SKM-1 (cell line): ENCODE data around the gene PVALB.
"Not testable (repeated sequence)": the region's sequence is repeated elsewhere in the genome, so short reads cannot be mapped to it uniquely, and the experiment has no call there.

ENCODE experiments used
- DNase-seq: peaks from one replicate; lab custom pipeline; 2025; ENCODE audit not compliant: unreplicated experiment; lab: John Stamatoyannopoulos, UW

Gene PVALB

DNA sequence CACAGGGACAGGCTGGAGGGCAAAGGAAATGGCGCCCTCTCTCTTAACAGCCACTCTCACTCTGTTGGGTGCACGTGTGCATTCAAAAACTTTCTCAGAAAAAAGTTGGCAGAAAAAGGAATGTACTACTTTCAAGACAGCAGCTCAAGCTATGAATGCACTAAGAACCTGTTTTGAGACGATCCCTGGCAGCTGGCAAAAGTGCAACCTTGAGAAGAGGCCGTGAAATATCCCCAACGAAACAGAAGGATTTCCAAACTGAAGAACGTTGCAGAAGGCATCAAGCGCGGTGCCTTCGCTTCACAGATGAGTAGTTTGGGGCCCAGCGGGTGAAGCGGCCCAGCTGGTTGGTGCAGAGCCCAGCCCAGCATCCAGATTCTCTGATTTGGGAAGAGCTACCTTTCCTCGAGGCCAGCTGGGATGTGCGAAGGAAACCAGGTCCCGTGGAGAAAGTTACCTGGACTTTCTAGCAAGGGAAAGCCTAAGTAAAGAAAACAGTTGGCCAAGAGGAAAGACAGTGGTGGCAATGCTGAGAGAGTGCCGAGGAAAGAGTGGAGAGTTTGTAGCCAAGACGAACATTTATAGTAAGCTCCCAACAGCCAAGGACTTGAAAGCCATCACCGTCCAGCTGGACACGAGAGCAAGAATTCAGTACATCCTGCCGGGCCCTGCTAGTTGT, 57.2 kb downstream of the PVALB start:
- no peak for DNase-seq

DNA sequence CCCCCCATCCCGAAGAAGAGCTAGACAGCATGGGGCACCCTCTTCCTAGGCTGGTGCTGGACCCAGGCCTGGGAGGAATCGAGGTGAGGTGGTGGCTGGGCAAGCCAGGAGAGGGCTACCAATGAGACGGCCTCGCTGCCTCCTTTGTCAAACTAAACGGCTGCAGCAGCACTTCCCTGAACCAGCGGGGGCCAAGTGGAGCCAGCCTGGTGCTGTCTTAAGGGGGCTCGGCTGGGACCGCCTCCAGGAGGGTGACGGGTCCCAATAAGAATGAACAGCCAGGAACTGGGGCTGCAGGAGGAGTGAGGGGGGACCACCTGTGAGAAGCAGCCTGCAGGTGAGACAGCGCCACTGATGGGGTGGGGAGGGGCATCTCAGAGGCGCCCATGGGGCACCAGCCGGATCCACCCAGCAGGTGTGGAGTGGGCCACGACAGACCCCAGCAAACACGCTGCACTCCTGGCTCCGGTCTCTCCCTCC, 58.0 kb downstream of the PVALB start:
- no peak for DNase-seq

DNA sequence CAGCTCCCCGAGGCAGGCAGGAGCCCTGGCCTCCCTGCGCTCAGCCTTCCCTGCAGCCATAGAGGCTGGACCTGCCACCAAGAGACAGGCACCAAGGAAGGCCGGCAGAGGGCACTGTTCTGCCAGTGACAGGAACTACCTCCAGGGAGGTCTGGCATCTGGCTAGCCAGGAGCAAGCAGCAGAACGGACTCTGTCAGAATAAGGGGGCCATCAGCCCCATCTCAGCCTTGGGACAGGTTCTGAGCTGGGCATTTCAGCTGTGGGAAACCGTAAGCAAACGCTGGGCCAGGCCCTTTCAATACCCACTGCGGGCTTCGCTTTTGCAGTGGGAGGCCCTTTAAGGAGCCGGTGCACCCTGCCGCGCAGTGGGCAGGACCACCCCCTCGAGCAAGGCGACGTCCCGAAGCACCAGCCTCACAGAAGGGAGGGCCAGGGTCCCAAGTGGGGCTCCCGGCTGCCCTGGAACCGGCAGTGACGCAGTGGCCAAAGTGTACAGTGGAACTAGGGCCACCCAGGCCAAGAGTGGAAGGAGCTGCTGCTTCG, 59.1 kb downstream of the PVALB start:
- DNase-seq: peak; percentile 23

DNA sequence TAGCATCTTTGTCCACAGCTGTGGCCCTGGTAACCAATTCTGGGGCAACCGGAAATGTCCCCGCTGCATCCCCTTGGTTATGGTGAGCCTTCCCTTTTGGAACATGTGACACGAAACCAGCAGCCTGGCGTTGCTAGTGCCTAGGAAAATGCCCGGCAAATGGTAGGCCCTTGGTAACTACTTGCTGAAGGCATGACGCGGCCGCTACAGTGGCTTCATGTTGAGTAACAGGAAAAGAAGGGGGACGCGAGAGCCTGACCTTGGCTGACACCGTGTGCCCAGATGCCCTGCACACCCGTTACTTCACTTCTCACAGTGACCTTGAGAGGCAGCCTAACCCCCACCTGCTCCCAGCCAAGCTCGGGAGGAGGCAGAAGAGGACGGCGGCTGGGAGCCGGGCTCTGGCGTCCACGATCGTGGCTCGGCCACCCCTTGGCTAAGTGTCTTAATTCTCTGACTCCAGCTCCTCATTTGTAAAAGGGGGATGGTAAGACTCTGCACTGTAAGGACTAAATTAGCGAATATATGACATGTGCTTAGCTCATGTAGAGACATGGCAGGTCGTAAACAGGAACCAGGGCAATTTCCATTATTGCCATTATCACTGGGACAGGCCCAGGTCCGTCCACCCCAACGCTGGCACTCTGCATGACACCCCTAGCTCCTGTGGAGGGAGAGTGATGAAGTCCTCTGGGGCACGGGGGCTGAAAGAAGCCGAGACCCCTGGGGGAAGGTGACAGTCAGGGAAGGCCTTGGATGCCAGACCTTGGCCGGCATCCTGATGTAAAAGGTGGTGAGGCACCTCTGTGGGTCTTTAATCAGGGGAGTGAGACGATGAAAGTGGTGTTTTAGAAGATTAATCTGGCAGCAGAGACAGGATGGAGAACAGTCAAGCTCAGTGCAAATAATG, 59.8 kb downstream of the PVALB start:
- no peak for DNase-seq

DNA sequence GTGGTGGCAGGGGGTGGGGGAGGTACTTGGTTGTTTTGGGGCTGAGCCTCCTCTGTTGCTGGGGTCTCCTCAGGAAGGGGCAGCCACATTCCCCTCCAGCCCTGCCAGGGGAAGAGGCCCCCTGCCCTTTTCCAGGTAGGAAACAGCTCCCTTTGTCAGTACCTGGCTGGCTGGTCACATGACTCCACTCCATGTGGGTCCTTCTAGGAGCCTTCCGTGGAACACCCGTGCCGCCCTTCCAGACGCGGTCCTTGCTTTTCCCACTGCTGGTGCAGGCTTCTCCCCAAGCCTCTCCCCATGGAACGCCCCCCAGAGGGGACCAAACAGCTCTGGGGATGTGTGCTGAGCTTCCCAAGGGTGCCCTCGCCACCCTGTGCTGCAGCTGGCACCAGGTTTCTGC, 60.8 kb downstream of the PVALB start:
- DNase-seq: no peak

DNA sequence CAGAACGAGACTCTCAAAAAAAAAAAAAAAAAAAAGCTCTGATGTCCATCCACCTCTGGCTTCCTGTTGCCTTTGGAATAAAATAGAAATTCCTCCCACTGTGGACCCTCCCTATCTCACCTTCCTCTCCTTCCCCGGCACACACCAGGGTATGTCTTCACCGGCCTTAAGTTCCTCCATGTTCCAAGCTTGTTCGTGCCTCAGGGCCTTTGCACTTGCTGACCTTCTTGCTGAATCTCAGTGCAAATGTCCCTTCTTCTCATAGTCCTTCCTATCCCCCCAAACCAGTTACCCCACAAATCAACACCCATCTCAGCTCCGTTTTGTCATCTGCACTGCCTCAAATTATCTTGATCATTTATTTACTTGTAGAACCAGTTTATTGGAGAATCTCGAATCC, 61.5 kb downstream of the PVALB start:
- DNase-seq: no peak

DNA sequence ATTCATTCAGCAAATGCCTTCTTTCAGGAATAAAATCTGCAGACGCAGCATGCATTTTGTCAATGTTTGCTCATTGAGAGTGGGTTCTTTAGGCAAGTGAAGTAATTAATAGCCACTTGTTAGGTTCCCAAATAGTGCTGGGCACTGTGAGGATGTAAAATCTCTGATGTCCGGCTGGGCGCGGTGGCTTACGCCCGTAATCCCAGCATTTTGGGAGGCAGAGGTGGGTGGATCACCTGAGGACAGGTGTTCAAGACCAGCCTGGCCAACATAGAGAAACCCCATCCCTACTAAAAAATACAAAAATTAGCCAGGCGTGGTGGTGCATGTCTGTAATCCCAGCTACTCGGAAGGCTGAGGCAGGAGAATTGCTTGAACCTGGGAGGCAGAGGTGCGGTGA, 62.0 kb downstream of the PVALB start:
- DNase-seq: not testable (repeated sequence)

DNA sequence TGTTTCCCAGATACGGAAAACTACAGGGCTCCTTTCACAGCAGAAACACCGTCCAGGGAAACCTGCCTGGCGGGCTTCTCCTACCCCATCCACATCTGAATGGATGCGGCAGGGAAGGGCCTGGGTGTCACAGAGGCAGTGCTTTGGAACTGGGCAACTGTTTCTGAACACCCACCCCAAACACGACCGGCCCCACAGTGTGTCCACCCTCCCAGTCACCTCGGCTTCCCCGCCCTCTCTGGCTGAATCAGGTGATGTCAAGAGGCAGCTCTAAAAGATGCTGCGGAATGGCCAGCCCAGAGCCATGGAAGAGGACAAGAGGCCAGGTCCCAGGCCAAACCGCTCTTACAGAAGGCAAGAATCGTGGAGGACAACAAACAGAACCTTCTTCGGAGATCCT, 62.9 kb downstream of the PVALB start:
- no peak for DNase-seq

DNA sequence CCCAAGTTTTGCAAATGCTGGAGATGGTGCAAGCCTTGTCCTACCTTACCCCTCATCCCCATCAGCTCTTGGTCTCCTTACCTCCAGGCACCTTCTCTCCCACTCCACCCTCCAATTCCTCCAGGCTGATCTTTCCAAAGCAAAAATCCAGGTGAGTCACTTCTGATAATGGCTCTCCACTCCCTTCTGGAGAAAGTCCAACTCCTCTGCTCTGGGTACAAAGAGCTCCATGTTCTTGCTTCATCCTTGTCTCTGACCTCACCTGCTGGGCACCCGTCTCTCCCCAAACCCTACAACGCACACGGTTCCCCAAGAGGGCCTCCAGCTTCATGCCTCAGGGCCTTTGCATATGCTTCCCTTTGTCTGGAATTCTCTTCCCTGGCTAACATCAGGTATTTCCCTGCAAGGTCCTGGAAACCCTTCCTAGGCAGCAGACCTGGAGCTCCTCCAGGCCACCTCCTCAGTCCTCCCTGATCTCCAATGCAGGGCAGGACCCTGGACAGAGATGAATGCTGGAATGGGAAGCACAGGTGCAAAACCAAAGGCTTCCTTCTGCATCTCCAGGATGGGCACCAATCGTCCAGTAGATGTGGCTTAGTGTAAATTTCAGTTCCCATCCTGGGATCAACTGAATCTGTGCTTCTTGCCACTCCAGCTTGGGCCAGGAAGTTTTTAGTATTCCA, 63.6 kb downstream of the PVALB start:
- no peak for DNase-seq
